HG02870 (cell line): ENCODE measurements around the gene LAMA3.

ENCODE experiments used
- ATAC-seq: cut with Tn5 transposase; IDR thresholded peaks from one replicate; pipeline ENCODE4 v1.9.1; 2021; ENCODE audit warnings: mild to moderate bottlenecking, moderate library complexity; ENCODE audit not compliant: unreplicated experiment

Gene LAMA3

GRCh38 chr18:23870676-23871380 is 181.6 kb downstream of the LAMA3 start:
- no peak for ATAC-seq

- no peak for ATAC-seq
Measured at GRCh38 chr18:23871410-23871809, 182.2 kb downstream of the LAMA3 start.

GRCh38 chr18:23872701-23873550 is 183.7 kb downstream of the LAMA3 start:
- no peak for ATAC-seq

- ATAC-seq = no peak
Measured at GRCh38 chr18:23875966-23876895, 187.0 kb downstream of the LAMA3 start.

- ATAC-seq = no peak
Measured at GRCh38 chr18:23876921-23877320, 187.7 kb downstream of the LAMA3 start.

GRCh38 chr18:23877371-23877770 is 188.1 kb downstream of the LAMA3 start:
- ATAC-seq = no peak

GRCh38 chr18:23878336-23878900 is 189.2 kb downstream of the LAMA3 start:
- no peak for ATAC-seq

GRCh38 chr18:23879126-23879525 is 189.9 kb downstream of the LAMA3 start:
- ATAC-seq = no peak

- ATAC-seq = no peak
Measured at GRCh38 chr18:23879544-23879943, 190.3 kb downstream of the LAMA3 start.

- ATAC-seq = no peak
Measured at GRCh38 chr18:23879966-23880565, 190.8 kb downstream of the LAMA3 start.

GRCh38 chr18:23880931-23881617 is 191.8 kb downstream of the LAMA3 start:
- ATAC-seq = no peak

GRCh38 chr18:23881778-23882177 is 192.5 kb downstream of the LAMA3 start:
- no peak for ATAC-seq

- no peak for ATAC-seq
Measured at GRCh38 chr18:23882616-23883276, 193.5 kb downstream of the LAMA3 start.

- no peak for ATAC-seq
Measured at GRCh38 chr18:23883277-23883790, 194.1 kb downstream of the LAMA3 start.

- no peak for ATAC-seq
Measured at GRCh38 chr18:23884681-23885375, 195.6 kb downstream of the LAMA3 start.

GRCh38 chr18:23885750-23886149 is 196.5 kb downstream of the LAMA3 start:
- ATAC-seq = no peak

GRCh38 chr18:23887035-23887434 is 197.8 kb downstream of the LAMA3 start:
- no peak for ATAC-seq

GRCh38 chr18:23887493-23887892 is 198.2 kb downstream of the LAMA3 start:
- ATAC-seq = no peak
